HG03097 (cell line): ENCODE measurements around the gene S100A13.

Experiments
- ATAC-seq: cut with Tn5 transposase; IDR thresholded peaks from one replicate; pipeline ENCODE4 v1.9.1; 2021; ENCODE audit not compliant: unreplicated experiment, low FRiP score

The S100A13 gene

GRCh38 chr1:153628638-153629342 is 1.5 kb upstream of the S100A13 start:
- no peak for ATAC-seq

GRCh38 chr1:153627715-153628626 is 666 bp upstream of the S100A13 start, which contains the start of gene S100A1:
Gene S100A1 (plus strand): TSS chr1:153628434. CDS start chr1:153630522, 2,088 bp downstream.
- no peak for ATAC-seq

- no peak for ATAC-seq
These were observed 815 bp downstream of the S100A13 start for GRCh38 chr1:153626477-153626903.

GRCh38 chr1:153624965-153625611 is 2.2 kb downstream of the S100A13 start:
- ATAC-seq, result no peak

GRCh38 chr1:153623101-153623500 is 4.2 kb downstream of the S100A13 start:
- ATAC-seq, result no peak

GRCh38 chr1:153619171-153619570 is 8.1 kb downstream of the S100A13 start:
- no peak for ATAC-seq

- peak; percentile 69 for ATAC-seq
These were observed 9.6 kb downstream of the S100A13 start for GRCh38 chr1:153617663-153618062.

- no peak for ATAC-seq
These were observed 10.4 kb downstream of the S100A13 start for GRCh38 chr1:153616917-153617311.

- no peak for ATAC-seq
These were observed 11.0 kb downstream of the S100A13 start, which contains the start of gene S100A14 for GRCh38 chr1:153616144-153616916. Gene S100A14 (minus strand): TSS chr1:153616325. CDS start chr1:153615858, 467 bp downstream.

- ATAC-seq, result no peak
These were observed 11.9 kb downstream of the S100A13 start for GRCh38 chr1:153615406-153615805.

- no peak for ATAC-seq
These were observed 12.4 kb downstream of the S100A13 start for GRCh38 chr1:153614906-153615305.

- no peak for ATAC-seq
These were observed 13.0 kb downstream of the S100A13 start for GRCh38 chr1:153614189-153614900.

GRCh38 chr1:153613406-153613805 is 13.9 kb downstream of the S100A13 start:
- ATAC-seq, result no peak

GRCh38 chr1:153612755-153613331 is 14.5 kb downstream of the S100A13 start, which contains the start of gene S100A16:
Gene S100A16 (minus strand): TSS chr1:153613137. CDS start chr1:153608151, 4,986 bp downstream.
- ATAC-seq, result no peak

- no peak for ATAC-seq
These were observed 15.1 kb downstream of the S100A13 start for GRCh38 chr1:153612111-153612754.

GRCh38 chr1:153611356-153611755 is 15.9 kb downstream of the S100A13 start:
- ATAC-seq, result no peak

- ATAC-seq, result no peak
These were observed 16.4 kb downstream of the S100A13 start for GRCh38 chr1:153610811-153611301.

- no peak for ATAC-seq
These were observed 17.0 kb downstream of the S100A13 start for GRCh38 chr1:153610334-153610733.

- ATAC-seq, result no peak
These were observed 17.8 kb downstream of the S100A13 start for GRCh38 chr1:153609585-153609907.
